Upper lobe of left lung (tissue), 6 donors: ENCODE data around the gene PPHLN1. TPM values are rescaled to one million over a fixed set of nuclear protein-coding genes. Genes with fewer than 3 reads are reported as not detected.

ENCODE experiments used
- ATAC-seq, 2 donors: fragments of 200-7000 bp; cut with Tn5 transposase; one replicate each; pipeline ENCODE4 v1.9.1; 2022; ENCODE audit warnings: mild to moderate bottlenecking in 2 of 2, moderate library complexity in 2 of 2; ENCODE audit not compliant: low FRiP score in 2 of 2
- DNase-seq, 2 donors: peaks; one replicate each; pipeline ENCODE4 v3.0.0-alpha.2; 2019 to 2020
- H3K27ac ChIP-seq, 4 donors: fragments of 200-600 bp; sonication (generic); one replicate each; pipeline ENCODE4 v1.5.1; 2016 to 2019
- H3K27me3 ChIP-seq, 4 donors: fragments of 200-600 bp; sonication (generic); one replicate each; pipeline ENCODE4 v1.5.1; 2017 to 2019
- H3K36me3 ChIP-seq, 4 donors: fragments of 200-600 bp; sonication (generic); one replicate each; pipeline ENCODE4 v1.5.1; 2016 to 2019
- H3K4me1 ChIP-seq, 4 donors: fragments of 200-600 bp; sonication (generic); one replicate each; pipeline ENCODE4 v1.5.1; 2018 to 2019
- H3K4me3 ChIP-seq, 4 donors: fragments of 200-600 bp; sonication (generic); one replicate each; pipeline ENCODE4 v1.5.1; 2017 to 2019; ENCODE audit warnings: mild to moderate bottlenecking in 2 of 4, moderate library complexity in 1 of 4
- H3K9me3 ChIP-seq, 4 donors: fragments of 200-600 bp; sonication (generic); one replicate each; pipeline ENCODE4 v1.5.1; 2018 to 2019
- EP300 ChIP-seq, 4 donors: sonication (generic); formaldehyde crosslinking; IDR thresholded peaks; one replicate each; pipeline ENCODE4 v1.5.1; 2017; ENCODE audit warnings: antibody characterized with exemption in 4 of 4, control low read depth in 2 of 4
- POLR2A ChIP-seq, 4 donors: fragments of 450-650 bp; IDR thresholded peaks; one replicate each; pipeline ENCODE4 v1.5.1; 2016 to 2017; ENCODE audit warnings: antibody characterized with exemption in 4 of 4, mild to moderate bottlenecking in 2 of 4
- POLR2AphosphoS5 ChIP-seq, 2 donors: sonication (generic); formaldehyde crosslinking; IDR thresholded peaks; one replicate each; pipeline ENCODE4 v1.5.1; 2017; ENCODE audit warnings: antibody characterized with exemption in 2 of 2
- WGBS, 2 donors: methylation state at CpG; one replicate each; pipeline ENCODE4 v1.1.5; 2017 to 2018; 5-methylcytosine and 5-hydroxymethylcytosine counted together
- total RNA-seq, 6 donors: library from RNA; depleted of rRNA in 4 of 6; stranded (reverse); fragments of >200 nt in 4 of 6; gene quantifications; one replicate each; pipeline versions ENCODE4 v1.1.0 to v1.2.1, GENCODE V29; 2016 to 2021
- TF ChIP-seq, protein P1 (sequence below), 6 experiments: fragments of 450-650 bp in 4 of 6; fragments of 200-600 bp in 2 of 6; sonication (generic) in 2 of 6; IDR thresholded peaks; one replicate each; pipeline ENCODE4 v1.5.1; 2016 to 2019; ENCODE audit warnings: antibody characterized with exemption in 6 of 6
- donor health status: DM: no; HTN: no; CAD: no; lungs with moderate emphysema.
- donor health status: DM: no; HTN: yes; CAD: no; lungs with severe emphysema.

Gene PPHLN1
- total RNA-seq, 6 donors from 2014 or later, result 24.5 to 69.1 (median 46.7) TPM

DNA sequence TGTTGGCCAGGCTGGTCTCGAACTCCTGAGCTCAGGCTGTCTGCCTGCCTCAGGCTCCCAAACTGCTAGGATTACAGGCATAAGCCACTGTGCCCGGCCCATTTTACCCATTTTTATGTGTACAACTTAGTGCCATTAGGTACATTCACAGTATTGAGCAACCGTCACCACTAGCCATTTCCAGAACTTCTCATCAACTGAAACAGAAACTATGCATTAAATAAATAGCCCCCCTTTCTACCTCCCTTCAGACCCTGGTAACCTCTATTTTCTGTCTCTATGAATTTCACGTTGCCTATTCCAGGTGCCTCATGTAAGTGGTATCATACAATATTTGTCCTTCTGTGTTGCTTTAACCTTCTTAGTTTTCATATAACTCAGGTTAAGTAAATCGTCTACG, 16.0 kb upstream of the PPHLN1 start:
- Histone ChIP-seq H3K4me1 (no peaks in the 10 kb centered on the region), H3K27ac (no peak overlapping the region), H3K27me3 (no peaks in the 10 kb centered on the region), H3K9me3 (no peaks in the 10 kb centered on the region), H3K36me3 (peaks cover 2 to 32% (median 9%) of the 10 kb centered on the region in 4 donors), H3K4me3 (no peak overlapping the region)
- DNase-seq (no peak), ATAC-seq (no peak)
- 76 to 78% methylated on average over 6 of the region's 6 CpGs for WGBS, 2 donors
- TF ChIP-seq, protein P1, sequence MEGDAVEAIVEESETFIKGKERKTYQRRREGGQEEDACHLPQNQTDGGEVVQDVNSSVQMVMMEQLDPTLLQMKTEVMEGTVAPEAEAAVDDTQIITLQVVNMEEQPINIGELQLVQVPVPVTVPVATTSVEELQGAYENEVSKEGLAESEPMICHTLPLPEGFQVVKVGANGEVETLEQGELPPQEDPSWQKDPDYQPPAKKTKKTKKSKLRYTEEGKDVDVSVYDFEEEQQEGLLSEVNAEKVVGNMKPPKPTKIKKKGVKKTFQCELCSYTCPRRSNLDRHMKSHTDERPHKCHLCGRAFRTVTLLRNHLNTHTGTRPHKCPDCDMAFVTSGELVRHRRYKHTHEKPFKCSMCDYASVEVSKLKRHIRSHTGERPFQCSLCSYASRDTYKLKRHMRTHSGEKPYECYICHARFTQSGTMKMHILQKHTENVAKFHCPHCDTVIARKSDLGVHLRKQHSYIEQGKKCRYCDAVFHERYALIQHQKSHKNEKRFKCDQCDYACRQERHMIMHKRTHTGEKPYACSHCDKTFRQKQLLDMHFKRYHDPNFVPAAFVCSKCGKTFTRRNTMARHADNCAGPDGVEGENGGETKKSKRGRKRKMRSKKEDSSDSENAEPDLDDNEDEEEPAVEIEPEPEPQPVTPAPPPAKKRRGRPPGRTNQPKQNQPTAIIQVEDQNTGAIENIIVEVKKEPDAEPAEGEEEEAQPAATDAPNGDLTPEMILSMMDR (IDR thresholded peaks at IDR 0.05), result no peak
- no peak for TF ChIP-seq POLR2AphosphoS5 (IDR thresholded peaks at IDR 0.05)

DNA sequence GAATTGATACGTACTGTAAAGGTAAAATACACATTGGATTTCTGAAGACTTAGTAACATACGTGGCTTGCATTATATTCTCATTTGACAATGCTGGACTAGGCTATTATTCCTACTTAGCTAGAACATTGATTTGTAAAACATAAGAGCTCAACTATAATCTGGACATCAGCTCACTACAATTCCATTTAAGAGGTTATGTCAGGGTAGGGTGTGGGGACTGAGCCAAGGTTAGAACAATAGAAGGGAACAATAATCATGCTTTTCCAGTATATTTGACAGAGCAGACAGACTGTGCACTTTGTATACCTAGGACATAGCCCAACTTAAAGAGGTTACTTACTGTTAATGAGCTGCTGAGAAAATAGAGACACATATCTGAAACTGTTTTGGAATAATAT, 10.9 kb upstream of the PPHLN1 start:
- DNase-seq (no peak), ATAC-seq (no peak)
- no peaks in the 10 kb centered on the region for H3K4me1 ChIP-seq
- H3K4me3 ChIP-seq, result no peak overlapping the region
- H3K36me3 ChIP-seq, result peaks cover 8 to 46% (median 17%) of the 10 kb centered on the region in 4 donors
- no peaks in the 10 kb centered on the region for H3K9me3 ChIP-seq
- 80 to 88% methylated on average over 2 of the region's 2 CpGs for WGBS, 2 donors
- no peak for TF ChIP-seq POLR2AphosphoS5 (IDR thresholded peaks at IDR 0.05)
- TF ChIP-seq EP300 (IDR thresholded peaks at IDR 0.05), result no peak
- no peak for TF ChIP-seq POLR2A (IDR thresholded peaks at IDR 0.05)
- TF ChIP-seq, protein P1 (IDR thresholded peaks at IDR 0.05), result no peak
- no peaks in the 10 kb centered on the region for H3K27me3 ChIP-seq
- no peak overlapping the region for H3K27ac ChIP-seq

DNA sequence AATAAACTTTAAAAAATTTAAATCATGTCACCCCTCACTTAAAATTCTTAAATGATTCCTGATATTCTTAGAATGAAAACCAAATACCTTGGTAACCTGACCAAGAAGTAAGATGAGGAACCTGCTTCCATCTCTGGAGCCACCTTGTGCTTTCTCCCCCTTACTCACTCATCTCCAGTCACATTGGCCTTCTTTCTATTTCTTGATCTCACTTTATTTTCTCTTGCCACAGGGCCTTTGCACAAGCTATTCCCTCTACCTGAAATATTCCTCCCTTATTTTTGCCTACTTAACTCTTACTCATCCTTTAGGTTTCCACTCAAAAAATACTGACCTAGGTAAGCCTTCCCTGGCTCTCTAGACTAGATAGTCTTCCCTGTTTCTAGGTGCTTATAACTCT, 5.2 kb upstream of the PPHLN1 start:
- TF ChIP-seq EP300 (IDR thresholded peaks at IDR 0.05) (no peak), POLR2AphosphoS5 (IDR thresholded peaks at IDR 0.05) (no peak), POLR2A (IDR thresholded peaks at IDR 0.05) (no peak)
- TF ChIP-seq, protein P1 (IDR thresholded peaks at IDR 0.05), result no peak
- H3K36me3 ChIP-seq, result peaks cover 3 to 33% (median 7%) of the 10 kb centered on the region in 4 donors
- no peak for DNase-seq
- no peak overlapping the region for H3K27ac ChIP-seq
- H3K9me3 ChIP-seq, result no peaks in the 10 kb centered on the region
- no peak for ATAC-seq
- H3K27me3 ChIP-seq, result no peaks in the 10 kb centered on the region
- no peak overlapping the region for H3K4me3 ChIP-seq
- H3K4me1 ChIP-seq, result peaks cover 0 to 12% (median 4%) of the 10 kb centered on the region in 4 donors

DNA sequence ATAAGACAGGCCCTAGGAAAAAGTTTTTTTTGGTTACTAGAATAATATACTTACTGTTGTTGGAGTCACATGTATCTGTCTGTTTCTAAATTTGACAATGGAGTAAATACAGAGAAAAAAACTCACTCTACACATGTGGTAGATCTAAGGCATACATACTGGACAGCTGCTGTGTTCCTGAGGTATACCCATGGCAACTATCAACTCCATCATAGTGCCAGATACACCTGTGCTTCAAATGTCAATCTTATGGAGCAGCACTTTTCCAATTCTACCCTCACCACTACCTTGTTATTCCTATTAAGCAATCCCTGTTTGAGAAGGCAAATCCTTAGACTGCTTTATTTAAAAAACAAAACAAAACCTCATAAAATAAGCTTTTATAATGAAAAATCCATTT, 3.4 kb upstream of the PPHLN1 start:
- H3K36me3 ChIP-seq, result peaks cover 0 to 23% (median 0%) of the 10 kb centered on the region in 4 donors
- no peak overlapping the region for H3K27ac ChIP-seq
- ATAC-seq (no peak), DNase-seq (no peak)
- no peaks in the 10 kb centered on the region for H3K9me3 ChIP-seq
- TF ChIP-seq POLR2AphosphoS5 (IDR thresholded peaks at IDR 0.05) (no peak), POLR2A (IDR thresholded peaks at IDR 0.05) (no peak), EP300 (IDR thresholded peaks at IDR 0.05) (no peak)
- TF ChIP-seq, protein P1 (IDR thresholded peaks at IDR 0.05), result no peak
- H3K4me3 ChIP-seq, result no peak overlapping the region
- no peaks in the 10 kb centered on the region for H3K27me3 ChIP-seq
- H3K4me1 ChIP-seq, result peaks cover 8 to 22% (median 14%) of the 10 kb centered on the region in 4 donors

DNA sequence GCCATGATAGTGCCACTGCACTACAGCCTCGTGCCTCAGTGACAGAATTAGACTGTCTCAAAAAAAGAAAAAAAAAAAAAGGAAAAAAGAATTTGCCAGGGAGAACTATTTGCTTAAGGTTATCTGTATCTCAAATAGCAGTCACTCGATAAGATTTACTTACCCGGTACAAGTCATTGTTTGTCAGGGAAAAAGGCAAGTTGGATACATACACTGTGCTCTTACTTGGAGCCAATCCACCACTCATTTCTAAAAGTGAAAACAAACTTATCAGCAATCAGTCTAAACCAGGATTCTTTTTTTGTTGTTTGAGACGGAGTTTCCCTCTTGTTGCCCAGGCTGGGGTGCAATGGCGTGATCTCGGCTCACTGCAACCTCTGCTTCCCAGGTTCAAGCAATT, 2.1 kb upstream of the PPHLN1 start:
- 73 to 75% methylated on average over 6 of the region's 6 CpGs for WGBS, 2 donors
- Histone ChIP-seq H3K9me3 (no peaks in the 10 kb centered on the region), H3K4me1 (peaks cover 15 to 34% (median 21%) of the 10 kb centered on the region in 4 donors), H3K27ac (no peak overlapping the region), H3K27me3 (no peaks in the 10 kb centered on the region), H3K36me3 (peaks cover 0 to 20% (median 0%) of the 10 kb centered on the region in 4 donors), H3K4me3 (no peak overlapping the region)
- TF ChIP-seq EP300 (IDR thresholded peaks at IDR 0.05), result no peak
- TF ChIP-seq, protein P1 (IDR thresholded peaks at IDR 0.05), result no peak
- TF ChIP-seq POLR2AphosphoS5 (IDR thresholded peaks at IDR 0.05), result no peak
- no peak for TF ChIP-seq POLR2A (IDR thresholded peaks at IDR 0.05)
- ATAC-seq (no peak), DNase-seq (no peak)
